ENCODE measurements around the gene EXOC3.

DNA sequence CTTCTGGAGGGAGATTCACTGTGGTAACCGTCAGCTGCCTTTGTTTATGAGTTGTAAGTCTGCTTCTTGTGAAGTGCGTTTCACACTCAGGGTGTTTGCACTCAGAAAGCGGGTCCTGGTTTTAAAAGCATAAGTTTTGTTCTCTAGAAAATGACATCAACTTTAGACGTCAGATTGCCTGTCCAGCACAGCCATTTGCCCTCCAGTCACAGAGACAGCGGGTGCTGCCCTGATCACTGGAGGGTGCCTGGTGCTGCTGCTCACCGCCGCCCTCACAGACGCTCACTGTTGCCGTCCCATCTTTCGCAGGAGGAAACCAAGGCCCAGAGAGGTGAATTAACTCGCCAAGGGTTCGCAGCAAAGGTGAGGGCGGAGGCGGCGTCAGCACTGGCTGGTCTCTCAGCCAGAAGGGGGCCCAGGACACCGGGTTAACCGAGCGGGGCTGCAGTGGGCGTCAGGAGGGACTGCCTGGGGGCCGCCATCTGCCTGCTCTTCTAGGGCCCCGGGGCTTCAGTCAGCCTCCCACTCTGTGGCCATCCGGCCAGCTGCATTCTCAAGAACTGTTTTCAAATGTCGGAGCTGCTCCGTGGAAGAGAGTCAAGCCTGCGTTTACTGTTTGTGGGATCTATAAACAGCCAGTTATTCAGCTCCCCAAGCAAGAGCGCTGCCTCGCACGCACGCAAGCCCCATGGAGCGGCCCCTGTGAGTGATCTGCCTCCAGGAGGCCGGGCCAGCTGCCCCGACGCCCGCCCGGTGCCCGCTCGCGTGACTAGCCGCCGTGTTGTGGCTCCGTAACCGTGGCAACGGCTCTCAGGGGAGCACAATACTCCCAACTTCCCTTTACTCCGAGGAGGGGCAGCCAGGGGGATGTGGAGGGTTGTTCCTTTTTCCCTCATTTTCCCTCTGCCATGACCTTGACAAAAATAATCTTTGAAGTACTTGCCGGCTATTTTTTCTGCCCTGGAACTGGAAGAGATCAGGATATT is 43.4 kb upstream of the EXOC3 start:
- TF ChIP-seq EZH2phosphoT487 (IDR thresholded peaks at IDR 0.05; ENCODE audit: borderline replicate concordance, low read depth, low read length), result no peak
- TF ChIP-seq, protein P1, sequence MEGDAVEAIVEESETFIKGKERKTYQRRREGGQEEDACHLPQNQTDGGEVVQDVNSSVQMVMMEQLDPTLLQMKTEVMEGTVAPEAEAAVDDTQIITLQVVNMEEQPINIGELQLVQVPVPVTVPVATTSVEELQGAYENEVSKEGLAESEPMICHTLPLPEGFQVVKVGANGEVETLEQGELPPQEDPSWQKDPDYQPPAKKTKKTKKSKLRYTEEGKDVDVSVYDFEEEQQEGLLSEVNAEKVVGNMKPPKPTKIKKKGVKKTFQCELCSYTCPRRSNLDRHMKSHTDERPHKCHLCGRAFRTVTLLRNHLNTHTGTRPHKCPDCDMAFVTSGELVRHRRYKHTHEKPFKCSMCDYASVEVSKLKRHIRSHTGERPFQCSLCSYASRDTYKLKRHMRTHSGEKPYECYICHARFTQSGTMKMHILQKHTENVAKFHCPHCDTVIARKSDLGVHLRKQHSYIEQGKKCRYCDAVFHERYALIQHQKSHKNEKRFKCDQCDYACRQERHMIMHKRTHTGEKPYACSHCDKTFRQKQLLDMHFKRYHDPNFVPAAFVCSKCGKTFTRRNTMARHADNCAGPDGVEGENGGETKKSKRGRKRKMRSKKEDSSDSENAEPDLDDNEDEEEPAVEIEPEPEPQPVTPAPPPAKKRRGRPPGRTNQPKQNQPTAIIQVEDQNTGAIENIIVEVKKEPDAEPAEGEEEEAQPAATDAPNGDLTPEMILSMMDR (conservative IDR thresholded peaks at IDR 0.05; ENCODE audit: low read length), result no peak

Measured in OCI-LY7 (cell line).